ENCODE data around the gene MROH9. TPM values are rescaled to one million over a fixed set of nuclear protein-coding genes. Genes with fewer than 3 reads are reported as not detected.

The MROH9 gene
- total and polyA plus RNA-seq, 2 of the 4 experiments (the other 2 are of a cell fraction) = not detected

DNA sequence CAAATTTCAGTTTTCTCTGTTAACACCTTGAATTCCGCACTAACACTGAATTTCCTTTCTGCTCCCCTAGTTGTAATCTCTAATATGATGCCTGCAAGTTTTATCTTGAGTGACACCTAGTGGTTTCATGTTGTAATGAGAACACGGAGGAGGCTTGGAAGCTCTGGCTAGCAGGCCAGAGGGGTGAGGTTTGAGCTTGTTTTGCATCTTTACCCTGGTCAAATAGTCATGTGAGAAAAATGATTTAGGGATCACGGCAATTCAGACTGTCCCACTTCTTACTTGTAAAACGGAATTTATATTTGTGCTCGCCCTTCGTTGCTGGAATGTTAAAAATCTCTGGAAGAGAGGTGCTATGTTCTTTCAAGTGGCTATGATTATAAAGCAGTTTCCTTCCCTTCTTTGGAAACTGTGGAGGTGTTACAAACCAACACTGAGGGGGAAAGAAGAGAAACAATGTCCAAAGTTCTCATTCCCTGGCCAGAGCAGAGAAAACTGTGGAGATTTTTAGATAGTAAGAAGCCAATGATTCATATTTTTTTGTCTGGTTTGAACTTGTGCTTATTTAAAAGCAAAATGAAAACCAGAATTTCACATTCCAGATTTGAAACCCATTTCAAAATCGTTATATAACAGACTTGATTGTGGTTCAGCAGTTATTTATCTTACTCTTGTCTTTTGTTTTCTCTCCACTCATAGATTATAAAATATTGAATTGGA, 5.3 kb upstream of the MROH9 start:
- BruUV-seq (replicated peaks) = no TSS peak
- H4K5ac ChIP-seq (ENCODE audit: low read depth, low read length) = no peak overlapping the region
- H3K4me2 ChIP-seq (ENCODE audit: low read depth, low read length) = 0 out of 2 replicates have a peak overlapping the region, but pooled peaks have one; percentile 57
- WGBS, 2 experiments (ENCODE audit: extremely low coverage in 2 of 2, insufficient read length in 1 of 2) = no CpG with 5 or more reads among the region's 7 CpGs
- H4K91ac ChIP-seq (ENCODE audit: insufficient read depth, low read depth, low read length) = no peak overlapping the region
- peak overlapping the region; percentile 9; the same call in 1 of the 2 replicates for H2BK120ac ChIP-seq (ENCODE audit: low read depth, low read length)
- H2AK5ac ChIP-seq (ENCODE audit: low read depth, low read length) = no peak overlapping the region
- in situ Hi-C loops (cut with MboI; ENCODE audit: low sequenced_read_pairs) (loop anchor here (10.0 kb wide), 2 partner anchors 265 to 1015 kb away; partner anchors contain the start of gene PRRX1), dilution Hi-C loops (cut with HindIII; ENCODE audit: low sequenced_read_pairs, unreplicated experiment) (no loop called here), intact Hi-C loops (cut with micrococcal nuclease) (loop anchor here (1.0 to 5.0 kb wide), 5 partner anchors 165 to 1001 kb away; partner anchors contain the start of genes GORAB and PRRX1)
- no peak overlapping the region for H3K4ac ChIP-seq (ENCODE audit: low read depth, low read length)
- no peak overlapping the region for H2BK15ac ChIP-seq (ENCODE audit: low read depth, low read length)
- no peak overlapping the region for H4K8ac ChIP-seq (ENCODE audit: low read depth in 2 of 2, low read length in 2 of 2)
- no peak overlapping the region for H3K18ac ChIP-seq (ENCODE audit: low read depth, low read length)
- peak; percentile 66 for DNase-seq
- ChIA-PET POLR2A (ENCODE audit: unreplicated experiment) (no interaction called here), CTCF (interaction anchor here (0.5 to 2.8 kb wide), 14 partner anchors 12 to 1013 kb away, joined by 3 to 9 read pairs (median 4); no protein-coding TSS in a partner anchor)
- no peak overlapping the region for H3K27ac ChIP-seq (ENCODE audit: insufficient read depth, low read length)
- H3K9me1 ChIP-seq (ENCODE audit: insufficient read depth, low read length) = no peaks in the 10 kb centered on the region
- ATAC-seq (ENCODE audit: low read depth) = peak; percentile 98
- H3K56ac ChIP-seq (ENCODE audit: extremely low read depth, insufficient read depth, low read length) = no peak overlapping the region
- no peaks in the 10 kb centered on the region for H3K9me3 ChIP-seq (ENCODE audit: control insufficient read depth, insufficient read depth, low read length)
- no peak overlapping the region for H3K9ac ChIP-seq (ENCODE audit: low read depth, low read length)
- no peak overlapping the region for H2AK9ac ChIP-seq (replicated peaks; ENCODE audit: low read depth, low read length, poor library complexity)
- H2AFZ ChIP-seq (replicated peaks; ENCODE audit: low read length, poor library complexity) = no peak overlapping the region
- H3K36me3 ChIP-seq (ENCODE audit: control insufficient read depth, insufficient read depth, low read length) = no peaks in the 10 kb centered on the region
- H2BK5ac ChIP-seq (ENCODE audit: low read depth, low read length, poor library complexity, severe bottlenecking) = no peak overlapping the region
- H3K79me1 ChIP-seq (ENCODE audit: low read depth in 1 of 2, low read length in 2 of 2) = no peaks in the 10 kb centered on the region
- H2BK20ac ChIP-seq (ENCODE audit: low read depth, low read length) = no peak overlapping the region
- no peaks in the 10 kb centered on the region for H4K20me1 ChIP-seq (ENCODE audit: insufficient read depth, low read length)
- no peak overlapping the region; the same call in 1 of the 2 replicates for H3K14ac ChIP-seq (replicated peaks; ENCODE audit: low read depth, low read length)
- H3K23ac ChIP-seq (ENCODE audit: low read depth, low read length) = no peak overlapping the region
- H3K27me3 ChIP-seq (ENCODE audit: control insufficient read depth, insufficient read depth, low read length) = no peaks in the 10 kb centered on the region; the same call in 1 of the 2 replicates
- H3K4me1 ChIP-seq (ENCODE audit: control insufficient read depth, insufficient read depth, low read length) = no peaks in the 10 kb centered on the region
- H3K4me3 ChIP-seq (ENCODE audit: insufficient read depth, low read depth, low read length) = no peak overlapping the region
- TF ChIP-seq MXI1 (IDR thresholded peaks at IDR 0.05; ENCODE audit: borderline replicate concordance, low read depth, low read length) (no peak), MAZ (IDR thresholded peaks at IDR 0.05; ENCODE audit: borderline replicate concordance, low read depth, low read length) (no peak), NFE2L2 (IDR thresholded peaks at IDR 0.05; ENCODE audit: low read depth, low read length) (no peak), BHLHE40 (IDR thresholded peaks at IDR 0.05; ENCODE audit: low read depth, low read length) (no peak), RFX5 (IDR thresholded peaks at IDR 0.05; ENCODE audit: low read depth, low read length) (no peak), CHD1 (IDR thresholded peaks at IDR 0.05; ENCODE audit: low read depth, low read length) (no peak), FOS (IDR thresholded peaks at IDR 0.05; ENCODE audit: low read depth, low read length) (no peak), POLR2A (IDR thresholded peaks at IDR 0.05; ENCODE audit: low read depth, low read length) (no peak), SMC3 (IDR thresholded peaks at IDR 0.05; ENCODE audit: low read depth, low read length) (peak; percentile 64), RAD21 (IDR thresholded peaks at IDR 0.05; ENCODE audit: low read length) (peak; percentile 79), RCOR1 (IDR thresholded peaks at IDR 0.05; ENCODE audit: insufficient replicate concordance, low read length) (no peak), MAFK (IDR thresholded peaks at IDR 0.05; ENCODE audit: low read depth, low read length) (no peak)
- TF ChIP-seq, protein P1, sequence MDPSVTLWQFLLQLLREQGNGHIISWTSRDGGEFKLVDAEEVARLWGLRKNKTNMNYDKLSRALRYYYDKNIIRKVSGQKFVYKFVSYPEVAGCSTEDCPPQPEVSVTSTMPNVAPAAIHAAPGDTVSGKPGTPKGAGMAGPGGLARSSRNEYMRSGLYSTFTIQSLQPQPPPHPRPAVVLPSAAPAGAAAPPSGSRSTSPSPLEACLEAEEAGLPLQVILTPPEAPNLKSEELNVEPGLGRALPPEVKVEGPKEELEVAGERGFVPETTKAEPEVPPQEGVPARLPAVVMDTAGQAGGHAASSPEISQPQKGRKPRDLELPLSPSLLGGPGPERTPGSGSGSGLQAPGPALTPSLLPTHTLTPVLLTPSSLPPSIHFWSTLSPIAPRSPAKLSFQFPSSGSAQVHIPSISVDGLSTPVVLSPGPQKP (IDR thresholded peaks at IDR 0.05; ENCODE audit: borderline replicate concordance, low read depth, low read length) = no peak
- TF ChIP-seq, protein P2, sequence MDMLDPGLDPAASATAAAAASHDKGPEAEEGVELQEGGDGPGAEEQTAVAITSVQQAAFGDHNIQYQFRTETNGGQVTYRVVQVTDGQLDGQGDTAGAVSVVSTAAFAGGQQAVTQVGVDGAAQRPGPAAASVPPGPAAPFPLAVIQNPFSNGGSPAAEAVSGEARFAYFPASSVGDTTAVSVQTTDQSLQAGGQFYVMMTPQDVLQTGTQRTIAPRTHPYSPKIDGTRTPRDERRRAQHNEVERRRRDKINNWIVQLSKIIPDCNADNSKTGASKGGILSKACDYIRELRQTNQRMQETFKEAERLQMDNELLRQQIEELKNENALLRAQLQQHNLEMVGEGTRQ (IDR thresholded peaks at IDR 0.05; ENCODE audit: low read depth, low read length) = no peak
- TF ChIP-seq, protein P3, sequence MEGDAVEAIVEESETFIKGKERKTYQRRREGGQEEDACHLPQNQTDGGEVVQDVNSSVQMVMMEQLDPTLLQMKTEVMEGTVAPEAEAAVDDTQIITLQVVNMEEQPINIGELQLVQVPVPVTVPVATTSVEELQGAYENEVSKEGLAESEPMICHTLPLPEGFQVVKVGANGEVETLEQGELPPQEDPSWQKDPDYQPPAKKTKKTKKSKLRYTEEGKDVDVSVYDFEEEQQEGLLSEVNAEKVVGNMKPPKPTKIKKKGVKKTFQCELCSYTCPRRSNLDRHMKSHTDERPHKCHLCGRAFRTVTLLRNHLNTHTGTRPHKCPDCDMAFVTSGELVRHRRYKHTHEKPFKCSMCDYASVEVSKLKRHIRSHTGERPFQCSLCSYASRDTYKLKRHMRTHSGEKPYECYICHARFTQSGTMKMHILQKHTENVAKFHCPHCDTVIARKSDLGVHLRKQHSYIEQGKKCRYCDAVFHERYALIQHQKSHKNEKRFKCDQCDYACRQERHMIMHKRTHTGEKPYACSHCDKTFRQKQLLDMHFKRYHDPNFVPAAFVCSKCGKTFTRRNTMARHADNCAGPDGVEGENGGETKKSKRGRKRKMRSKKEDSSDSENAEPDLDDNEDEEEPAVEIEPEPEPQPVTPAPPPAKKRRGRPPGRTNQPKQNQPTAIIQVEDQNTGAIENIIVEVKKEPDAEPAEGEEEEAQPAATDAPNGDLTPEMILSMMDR (conservative IDR thresholded peaks at IDR 0.05; ENCODE audit: low read depth, low read length) = peak; percentile 76

Data from IMR-90 (cell line).